GM18873 (cell line): Measurements from ENCODE around the gene MAP2K4.
"Not testable (repeated sequence)": the region's sequence is repeated elsewhere in the genome, so short reads cannot be mapped to it uniquely, and the experiment has no call there.

Experiments
- ATAC-seq: cut with Tn5 transposase; IDR thresholded peaks from one replicate; pipeline ENCODE4 v1.9.1; 2021; ENCODE audit warnings: mild to moderate bottlenecking, moderate library complexity, moderate number of reproducible peaks; ENCODE audit not compliant: unreplicated experiment, low FRiP score

Gene MAP2K4

GRCh38 chr17:12020642-12021622, at the start of gene MAP2K4:
Gene MAP2K4 (plus strand): TSS chr17:12020877. CDS start chr17:12020887, 10 bp downstream.
- peak; percentile 75 for ATAC-seq

GRCh38 chr17:11972741-11973140, 47.9 kb upstream of the MAP2K4 start:
- not testable (repeated sequence) for ATAC-seq

GRCh38 chr17:11979795-11980194, 40.9 kb upstream of the MAP2K4 start:
- no peak for ATAC-seq

GRCh38 chr17:11980813-11981212, 39.9 kb upstream of the MAP2K4 start:
- ATAC-seq: no peak

- no peak for ATAC-seq
Measured at GRCh38 chr17:11981862-11982261, 38.8 kb upstream of the MAP2K4 start.

- no peak for ATAC-seq
Measured at GRCh38 chr17:11986179-11986941, 34.3 kb upstream of the MAP2K4 start.

- no peak for ATAC-seq
Measured at GRCh38 chr17:11986942-11987329, 33.7 kb upstream of the MAP2K4 start.

GRCh38 chr17:11990363-11990983, 30.2 kb upstream of the MAP2K4 start:
- ATAC-seq: no peak

GRCh38 chr17:11991461-11991860, 29.2 kb upstream of the MAP2K4 start:
- ATAC-seq: no peak

GRCh38 chr17:11996722-11997146, 23.9 kb upstream of the MAP2K4 start:
- ATAC-seq: peak; percentile 14

GRCh38 chr17:11997147-11997971, 23.3 kb upstream of the MAP2K4 start, which contains the start of gene ZNF18:
Gene ZNF18 (minus strand): TSS chr17:11997475. CDS start chr17:11992829, 4,646 bp downstream.
- ATAC-seq: peak; percentile 96

- ATAC-seq: no peak
Measured at GRCh38 chr17:11997972-11998233, 22.8 kb upstream of the MAP2K4 start.

GRCh38 chr17:11999696-12000095, 21.0 kb upstream of the MAP2K4 start:
- ATAC-seq: no peak

- ATAC-seq: no peak
Measured at GRCh38 chr17:12007466-12007865, 13.2 kb upstream of the MAP2K4 start.

- ATAC-seq: no peak
Measured at GRCh38 chr17:12021623-12022140, 1.0 kb downstream of the MAP2K4 start.

GRCh38 chr17:12022310-12022709, 1.6 kb downstream of the MAP2K4 start:
- ATAC-seq: no peak

GRCh38 chr17:12024327-12024726, 3.6 kb downstream of the MAP2K4 start:
- ATAC-seq: no peak

GRCh38 chr17:12027658-12028057, 7.0 kb downstream of the MAP2K4 start:
- ATAC-seq: no peak

GRCh38 chr17:12028611-12029010, 7.9 kb downstream of the MAP2K4 start:
- ATAC-seq: no peak

- no peak for ATAC-seq
Measured at GRCh38 chr17:12034538-12034937, 13.9 kb downstream of the MAP2K4 start.
